ENCODE data around the gene GDPD3. TPM values are rescaled to one million over a fixed set of nuclear protein-coding genes. Genes with fewer than 3 reads are reported as not detected.

Gene GDPD3, protein sequence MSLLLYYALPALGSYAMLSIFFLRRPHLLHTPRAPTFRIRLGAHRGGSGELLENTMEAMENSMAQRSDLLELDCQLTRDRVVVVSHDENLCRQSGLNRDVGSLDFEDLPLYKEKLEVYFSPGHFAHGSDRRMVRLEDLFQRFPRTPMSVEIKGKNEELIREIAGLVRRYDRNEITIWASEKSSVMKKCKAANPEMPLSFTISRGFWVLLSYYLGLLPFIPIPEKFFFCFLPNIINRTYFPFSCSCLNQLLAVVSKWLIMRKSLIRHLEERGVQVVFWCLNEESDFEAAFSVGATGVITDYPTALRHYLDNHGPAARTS
- 0.31 TPM for total RNA-seq

DNA sequence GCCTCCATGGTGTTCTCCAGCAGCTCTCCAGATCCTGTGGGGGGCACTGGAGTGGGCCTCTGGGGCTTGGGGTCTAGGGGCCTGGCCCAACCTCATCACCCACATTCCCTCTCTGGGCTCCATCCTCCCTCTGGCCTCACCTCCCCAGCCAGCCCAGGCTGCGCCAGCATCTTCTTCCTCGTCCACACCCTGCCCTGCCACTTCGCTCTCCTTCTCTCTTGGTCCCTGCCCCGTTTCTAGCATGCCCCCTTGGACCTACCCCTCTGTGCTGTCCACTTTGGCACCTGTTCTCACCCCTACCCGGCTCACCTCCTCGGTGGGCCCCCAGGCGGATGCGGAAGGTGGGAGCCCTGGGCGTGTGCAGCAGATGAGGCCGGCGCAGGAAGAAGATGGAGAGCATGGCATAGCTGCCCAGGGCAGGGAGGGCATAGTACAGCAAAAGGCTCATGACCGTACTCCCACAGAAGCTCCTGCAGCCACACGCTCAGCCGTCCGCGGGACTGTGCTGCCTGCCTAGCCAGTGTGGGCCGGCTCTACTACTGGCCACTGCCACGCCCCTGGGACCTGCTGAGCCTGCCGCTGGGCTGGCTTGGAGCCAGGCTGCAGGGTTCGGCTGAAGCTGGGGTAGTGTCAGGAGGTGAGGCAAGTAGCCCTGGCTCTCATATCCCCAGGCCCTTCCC is at the start of gene GDPD3:
GDPD3 (minus strand) TSS at position 507 of the 680 bp plus-strand sequence; CDS start at position 448, 59 bp downstream.
- H3K4me1 ChIP-seq (ENCODE audit: insufficient read depth, low read length): no peaks in the 10 kb centered on the region
- no peaks in the 10 kb centered on the region for H3K9me3 ChIP-seq (ENCODE audit: low read depth, low read length)
- H3K4me3 ChIP-seq (ENCODE audit: low read length): no peak within 1 kb of the TSS
- H3K27me3 ChIP-seq (ENCODE audit: insufficient read depth, low read length): no peaks in the 10 kb centered on the region

DNA sequence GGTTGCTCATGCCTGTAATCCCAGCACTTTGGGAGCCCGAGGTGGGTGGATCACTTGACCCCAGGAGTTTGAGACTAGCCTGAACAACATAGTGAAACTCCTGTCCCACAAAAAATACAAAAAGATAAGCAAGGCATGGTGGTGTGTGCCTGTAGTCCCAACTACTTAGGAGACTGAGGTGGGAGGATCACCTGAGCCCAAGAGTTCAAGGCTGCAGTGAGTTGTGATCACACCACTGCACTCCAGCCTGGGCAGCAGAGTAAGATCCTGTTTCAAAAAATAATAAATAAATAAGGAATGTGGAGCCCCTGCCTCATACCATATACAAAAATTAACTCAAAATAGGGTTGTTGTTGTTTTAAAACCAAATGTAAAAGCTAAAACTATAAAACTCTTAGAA is 43.9 kb upstream of the GDPD3 start:
- no peak overlapping the region for H3K4me3 ChIP-seq (ENCODE audit: low read length)
- H3K4me1 ChIP-seq (ENCODE audit: insufficient read depth, low read length): no peaks in the 10 kb centered on the region
- H3K27me3 ChIP-seq (ENCODE audit: insufficient read depth, low read length): no peaks in the 10 kb centered on the region
- H3K9me3 ChIP-seq (ENCODE audit: low read depth, low read length): no peaks in the 10 kb centered on the region

DNA sequence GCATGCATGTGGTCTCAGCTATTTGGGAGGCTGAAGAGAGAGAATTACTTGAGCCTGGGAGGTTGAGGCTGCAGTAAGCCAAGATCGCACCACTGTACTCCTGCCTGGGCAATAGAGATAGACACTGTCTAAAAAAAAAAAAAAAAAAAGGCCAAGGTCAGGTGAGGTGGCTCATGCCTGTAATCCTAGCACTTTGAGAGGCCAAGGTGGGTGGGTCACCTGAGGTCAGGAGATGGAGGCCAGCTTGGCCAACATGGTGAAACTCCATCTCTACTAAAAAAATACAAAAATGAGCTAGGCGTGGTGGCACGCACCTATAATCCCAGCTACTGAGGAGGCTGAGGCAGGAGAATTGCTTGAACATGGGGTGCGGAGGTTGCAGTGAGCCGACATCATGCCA is 41.9 kb upstream of the GDPD3 start:
- Histone ChIP-seq H3K4me1 (ENCODE audit: insufficient read depth, low read length) (peaks cover 5% of the 10 kb centered on the region), H3K27me3 (ENCODE audit: insufficient read depth, low read length) (no peaks in the 10 kb centered on the region), H3K9me3 (ENCODE audit: low read depth, low read length) (no peaks in the 10 kb centered on the region), H3K4me3 (ENCODE audit: low read length) (no peak overlapping the region)

DNA sequence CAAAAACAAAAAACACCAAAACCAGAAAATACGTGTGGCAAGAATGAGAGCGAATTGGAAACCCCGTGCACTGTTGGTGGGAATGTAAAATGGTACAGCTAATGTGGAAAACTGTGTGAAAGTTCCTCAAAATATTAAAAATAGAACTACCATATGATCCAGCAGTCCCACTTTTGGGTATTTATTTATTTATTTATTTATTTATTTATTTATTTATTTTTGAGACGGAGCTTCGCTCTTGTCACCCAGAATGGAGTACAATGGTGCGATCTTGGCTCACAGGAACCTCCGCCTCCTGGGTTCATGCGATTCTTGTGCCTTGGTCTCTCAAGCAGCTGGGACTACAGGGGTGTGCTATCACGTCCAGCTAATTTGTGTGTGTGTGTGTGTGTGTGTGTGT is 39.2 kb upstream of the GDPD3 start:
- Histone ChIP-seq H3K9me3 (ENCODE audit: low read depth, low read length) (no peaks in the 10 kb centered on the region), H3K4me1 (ENCODE audit: insufficient read depth, low read length) (peaks cover 29% of the 10 kb centered on the region), H3K27me3 (ENCODE audit: insufficient read depth, low read length) (no peaks in the 10 kb centered on the region), H3K4me3 (ENCODE audit: low read length) (no peak overlapping the region)

DNA sequence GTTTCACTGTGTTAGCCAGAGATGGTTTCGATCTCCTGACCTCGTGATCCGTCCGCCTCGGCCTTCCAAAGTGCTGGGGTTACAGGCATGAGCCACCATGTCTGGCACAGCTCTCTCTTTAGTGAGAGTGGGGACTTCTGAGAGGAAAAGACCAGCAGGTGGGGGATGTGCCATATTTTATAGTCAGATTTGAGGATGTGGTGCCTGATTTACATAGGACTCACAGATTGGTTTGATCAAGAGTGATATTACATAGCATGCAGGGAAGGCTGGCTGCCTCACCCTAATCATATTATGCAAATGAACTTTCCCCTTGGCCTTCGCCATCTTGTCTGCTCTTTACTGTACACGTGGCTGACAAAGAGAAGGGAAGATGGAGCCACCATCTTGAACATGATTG is 37.8 kb upstream of the GDPD3 start:
- H3K4me1 ChIP-seq (ENCODE audit: insufficient read depth, low read length): peaks cover 39% of the 10 kb centered on the region
- no peak overlapping the region for H3K4me3 ChIP-seq (ENCODE audit: low read length)
- H3K27me3 ChIP-seq (ENCODE audit: insufficient read depth, low read length): no peaks in the 10 kb centered on the region
- no peaks in the 10 kb centered on the region for H3K9me3 ChIP-seq (ENCODE audit: low read depth, low read length)

DNA sequence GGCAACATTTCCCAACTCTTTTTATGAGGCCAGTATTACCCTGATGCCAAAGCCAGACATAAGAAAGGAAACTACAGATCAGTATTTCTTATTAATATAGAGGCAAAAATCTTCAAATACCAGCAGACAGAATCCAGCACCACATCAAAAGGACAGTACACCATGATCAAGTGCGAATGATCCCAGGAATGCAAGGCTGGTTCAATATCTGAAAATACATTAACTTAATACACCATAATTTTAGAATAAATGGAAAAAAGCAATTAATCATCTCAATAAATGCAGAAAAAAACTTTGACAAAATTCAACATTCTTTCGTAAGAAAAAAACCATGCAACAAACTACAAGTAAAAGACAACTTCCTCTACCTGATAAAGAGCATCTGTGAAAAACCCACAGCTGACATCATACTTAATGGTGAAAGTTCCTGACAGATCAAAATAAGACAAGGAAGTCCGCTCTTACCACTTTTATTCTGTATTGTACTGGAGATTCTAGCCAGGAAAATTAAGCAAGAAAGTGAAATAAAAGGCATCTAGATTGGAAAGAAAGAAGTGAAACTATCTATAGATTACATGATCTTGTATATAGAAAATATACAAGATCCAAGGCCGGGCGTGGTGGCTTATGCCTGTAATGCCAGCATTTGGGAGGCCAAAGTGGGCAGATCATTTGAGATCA is 36.1 kb upstream of the GDPD3 start:
- Histone ChIP-seq H3K4me3 (ENCODE audit: low read length) (no peak overlapping the region), H3K4me1 (ENCODE audit: insufficient read depth, low read length) (peaks cover 39% of the 10 kb centered on the region), H3K27me3 (ENCODE audit: insufficient read depth, low read length) (no peaks in the 10 kb centered on the region), H3K9me3 (ENCODE audit: low read depth, low read length) (no peaks in the 10 kb centered on the region)

DNA sequence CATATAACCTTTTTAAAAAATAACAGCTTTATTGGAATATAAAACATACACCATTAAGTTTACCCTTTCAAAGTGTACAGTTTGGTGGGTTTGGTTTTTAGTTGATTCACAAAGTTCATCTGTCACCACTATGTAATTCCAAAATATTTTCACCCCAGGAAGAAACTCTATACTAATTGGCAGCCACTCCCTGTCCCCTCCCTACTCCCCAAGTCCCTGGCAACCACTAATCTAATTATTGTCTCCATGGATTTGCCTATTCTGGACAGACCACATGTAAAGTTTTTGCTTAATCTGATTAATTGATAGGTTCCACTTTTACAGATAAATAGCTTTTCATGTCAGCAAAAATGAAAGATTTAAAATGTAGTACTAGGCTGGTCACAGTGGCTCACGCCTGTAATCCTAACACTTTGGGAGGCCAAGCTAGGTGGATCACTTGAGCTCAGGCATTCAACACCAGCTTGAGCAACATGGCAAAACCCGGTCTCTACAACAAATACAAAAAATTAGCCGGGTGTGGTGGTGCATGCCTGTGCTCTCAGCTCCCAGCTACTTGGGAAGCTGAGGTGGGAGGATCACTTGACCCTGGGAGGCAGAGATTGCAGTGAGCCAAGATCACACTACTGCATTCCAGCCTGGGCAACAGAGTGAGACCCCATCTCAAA is 34.6 kb upstream of the GDPD3 start:
- Histone ChIP-seq H3K27me3 (ENCODE audit: insufficient read depth, low read length) (no peaks in the 10 kb centered on the region), H3K4me3 (ENCODE audit: low read length) (no peak overlapping the region), H3K9me3 (ENCODE audit: low read depth, low read length) (no peaks in the 10 kb centered on the region), H3K4me1 (ENCODE audit: insufficient read depth, low read length) (peaks cover 43% of the 10 kb centered on the region)

DNA sequence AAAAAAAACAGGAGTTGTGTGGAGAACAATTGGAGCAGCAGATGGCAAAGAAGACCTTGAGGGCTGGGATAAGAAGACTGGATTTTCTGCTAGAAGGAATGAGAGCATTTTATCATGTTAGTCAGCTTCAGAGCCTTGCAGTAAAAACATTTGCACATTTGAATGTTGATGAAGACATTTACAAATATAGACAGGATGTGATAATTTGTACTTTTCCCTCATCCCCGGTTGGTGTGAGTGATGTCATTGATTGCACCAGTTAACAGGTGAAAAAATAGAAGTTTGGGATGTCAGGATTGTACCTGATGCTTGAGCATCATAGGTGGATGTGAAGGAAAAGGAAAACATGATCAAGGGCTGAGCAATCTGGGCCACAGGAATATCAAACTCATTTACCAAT is 32.3 kb upstream of the GDPD3 start:
- Histone ChIP-seq H3K27me3 (ENCODE audit: insufficient read depth, low read length) (no peaks in the 10 kb centered on the region), H3K4me3 (ENCODE audit: low read length) (no peak overlapping the region), H3K4me1 (ENCODE audit: insufficient read depth, low read length) (peaks cover 47% of the 10 kb centered on the region), H3K9me3 (ENCODE audit: low read depth, low read length) (no peaks in the 10 kb centered on the region)

DNA sequence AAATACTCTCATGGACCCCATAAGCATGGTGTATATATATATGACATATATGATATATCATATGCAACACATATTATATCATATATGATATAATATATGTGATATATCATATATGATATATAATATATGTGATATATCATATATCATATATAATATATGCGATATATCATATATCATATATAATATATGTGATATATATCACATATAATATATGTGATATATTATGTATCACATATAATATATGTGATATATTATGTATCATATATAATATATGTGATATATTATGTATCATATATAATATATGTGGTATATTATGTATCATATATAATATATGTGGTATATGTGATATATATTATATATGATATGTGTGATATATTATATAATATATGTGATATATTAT is 31.6 kb upstream of the GDPD3 start:
- Histone ChIP-seq H3K27me3 (ENCODE audit: insufficient read depth, low read length) (no peaks in the 10 kb centered on the region), H3K4me1 (ENCODE audit: insufficient read depth, low read length) (peaks cover 45% of the 10 kb centered on the region), H3K9me3 (ENCODE audit: low read depth, low read length) (no peaks in the 10 kb centered on the region), H3K4me3 (ENCODE audit: low read length) (no peak overlapping the region)

DNA sequence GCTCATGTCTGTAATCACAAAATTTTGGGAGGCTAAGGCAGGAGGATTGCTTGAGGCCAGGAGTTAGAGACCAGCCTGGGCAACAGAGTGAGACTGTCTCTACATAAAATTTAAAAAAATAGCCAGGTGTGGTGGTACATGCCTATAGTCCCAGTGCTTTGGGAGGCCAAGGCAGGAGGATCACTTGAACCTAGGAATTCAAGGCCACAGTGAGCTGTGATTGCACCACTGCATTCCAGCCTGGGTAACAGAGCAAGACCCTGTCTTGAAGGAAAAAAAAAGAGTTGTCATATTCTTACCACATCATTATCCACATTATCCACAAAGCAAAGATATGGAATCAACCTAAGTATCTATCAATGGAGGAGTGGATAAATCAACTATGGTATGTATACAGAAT is 30.7 kb upstream of the GDPD3 start:
- H3K4me1 ChIP-seq (ENCODE audit: insufficient read depth, low read length): peaks cover 45% of the 10 kb centered on the region
- no peak overlapping the region for H3K4me3 ChIP-seq (ENCODE audit: low read length)
- no peaks in the 10 kb centered on the region for H3K27me3 ChIP-seq (ENCODE audit: insufficient read depth, low read length)
- H3K9me3 ChIP-seq (ENCODE audit: low read depth, low read length): no peaks in the 10 kb centered on the region

DNA sequence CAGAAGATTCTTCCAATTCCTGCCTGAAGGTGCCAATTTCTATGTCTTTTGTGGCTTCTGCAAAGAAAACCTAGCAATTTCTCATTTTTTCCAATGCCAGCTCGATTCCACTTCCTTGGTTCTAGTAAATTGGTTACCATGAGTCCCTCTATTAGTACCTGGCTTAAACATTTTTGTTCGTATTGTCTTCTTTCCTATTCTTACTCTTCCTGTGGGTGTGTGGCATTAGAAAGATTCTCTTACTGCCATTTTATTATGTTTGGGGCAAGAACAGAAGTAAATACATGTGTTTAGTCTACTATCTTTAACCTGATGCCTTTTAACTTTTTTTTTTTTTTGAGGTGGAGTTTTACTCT is 30.0 kb upstream of the GDPD3 start:
- Histone ChIP-seq H3K4me3 (ENCODE audit: low read length) (no peak overlapping the region), H3K4me1 (ENCODE audit: insufficient read depth, low read length) (peaks cover 47% of the 10 kb centered on the region), H3K9me3 (ENCODE audit: low read depth, low read length) (no peaks in the 10 kb centered on the region), H3K27me3 (ENCODE audit: insufficient read depth, low read length) (no peaks in the 10 kb centered on the region)

GRCh38 chr16:30142672-30143346 is 29.5 kb upstream of the GDPD3 start:
- H3K4me1 ChIP-seq (ENCODE audit: insufficient read depth, low read length): peaks cover 48% of the 10 kb centered on the region
- no peaks in the 10 kb centered on the region for H3K27me3 ChIP-seq (ENCODE audit: insufficient read depth, low read length)
- H3K4me3 ChIP-seq (ENCODE audit: low read length): no peak overlapping the region
- no peaks in the 10 kb centered on the region for H3K9me3 ChIP-seq (ENCODE audit: low read depth, low read length)

- Histone ChIP-seq H3K4me3 (ENCODE audit: low read length) (no peak overlapping the region), H3K4me1 (ENCODE audit: insufficient read depth, low read length) (peaks cover 48% of the 10 kb centered on the region)
Measured at GRCh38 chr16:30141750-30142149, 28.4 kb upstream of the GDPD3 start.

GRCh38 chr16:30139583-30140481 is 26.5 kb upstream of the GDPD3 start:
- no peaks in the 10 kb centered on the region for H3K9me3 ChIP-seq (ENCODE audit: low read depth, low read length)
- no peaks in the 10 kb centered on the region for H3K27me3 ChIP-seq (ENCODE audit: insufficient read depth, low read length)
- peaks cover 48% of the 10 kb centered on the region for H3K4me1 ChIP-seq (ENCODE audit: insufficient read depth, low read length)
- H3K4me3 ChIP-seq (ENCODE audit: low read length): no peak overlapping the region

More at GRCh38 chr16:30141750-30142149, 28.4 kb upstream of the GDPD3 start:
- H3K27me3 ChIP-seq (ENCODE audit: insufficient read depth, low read length): no peaks in the 10 kb centered on the region
- H3K9me3 ChIP-seq (ENCODE audit: low read depth, low read length): no peaks in the 10 kb centered on the region

Measured in mononuclear cell (primary cell).